H9 (cell line): ENCODE data around the gene GNAS. TPM values are rescaled to one million over a fixed set of nuclear protein-coding genes. Genes with fewer than 3 reads are reported as not detected.

Experiments used
- DNase-seq: peaks from one replicate; pipeline ENCODE4 v3.0.0-alpha.2; 2017
- H2AFZ ChIP-seq: one replicate; pipeline ENCODE4 v1.6.1; 2013; ENCODE audit warnings: mild to moderate bottlenecking, low read length, control low read depth, moderate library complexity
- H2AK5ac ChIP-seq: 2 replicates; pipeline ENCODE4 v1.6.1; 2013; ENCODE audit warnings: low read length, control low read depth, mixed read lengths; ENCODE audit not compliant: insufficient read length
- H2BK120ac ChIP-seq: one replicate; pipeline ENCODE4 v1.6.1; 2013; ENCODE audit warnings: low read depth, mild to moderate bottlenecking, low read length, control low read depth, inconsistent platforms; ENCODE audit not compliant: poor library complexity, severe bottlenecking
- H2BK12ac ChIP-seq: 2 replicates; pipeline ENCODE4 v1.6.1; 2013; ENCODE audit warnings: low read length, control low read depth, mixed read lengths, low read depth; ENCODE audit not compliant: insufficient read length
- H2BK15ac ChIP-seq: 2 replicates; pipeline ENCODE4 v1.6.1; 2013; ENCODE audit warnings: low read depth, low read length, control low read depth
- H2BK20ac ChIP-seq: one replicate; pipeline ENCODE4 v1.6.1; 2013; ENCODE audit warnings: low read depth, mild to moderate bottlenecking, low read length, control low read depth, inconsistent platforms; ENCODE audit not compliant: poor library complexity, severe bottlenecking
- H2BK5ac ChIP-seq: 2 replicates; pipeline ENCODE4 v1.6.1; 2013; ENCODE audit warnings: low read length, control low read depth, mixed read lengths; ENCODE audit not compliant: insufficient read length
- H3K14ac ChIP-seq: 2 replicates; pipeline ENCODE4 v1.6.1; 2013; ENCODE audit warnings: low read length, control low read depth; ENCODE audit not compliant: insufficient read depth
- H3K18ac ChIP-seq: 2 replicates; pipeline ENCODE4 v1.6.1; 2013; ENCODE audit warnings: low read depth, mild to moderate bottlenecking, mixed read lengths, low read length, control low read depth; ENCODE audit not compliant: insufficient read length
- H3K23ac ChIP-seq: 2 replicates; pipeline ENCODE4 v1.6.1; 2013; ENCODE audit warnings: low read length, control low read depth, mixed read lengths, low read depth; ENCODE audit not compliant: insufficient read length
- H3K23me2 ChIP-seq: 2 replicates; pipeline ENCODE4 v1.6.1; 2013; ENCODE audit warnings: low read depth, mild to moderate bottlenecking, mixed read lengths, low read length, control low read depth; ENCODE audit not compliant: insufficient read length, poor library complexity, severe bottlenecking
- H3K27ac ChIP-seq: 2 replicates; pipeline ENCODE4 v1.5.1; 2013; ENCODE audit warnings: low read length, control low read depth, mixed read lengths, low read depth; ENCODE audit not compliant: insufficient read length
- H3K27me3 ChIP-seq: 2 replicates; pipeline ENCODE4 v1.6.1; 2013; ENCODE audit warnings: low read length, control low read depth, inconsistent platforms; ENCODE audit not compliant: insufficient read depth
- H3K4ac ChIP-seq: 2 replicates; pipeline ENCODE4 v1.6.1; 2013; ENCODE audit warnings: low read depth, mild to moderate bottlenecking, control low read depth, inconsistent platforms, low read length, moderate library complexity
- H3K4me1 ChIP-seq: 2 replicates; pipeline ENCODE4 v1.6.1; 2013; ENCODE audit warnings: low read length, control low read depth, inconsistent platforms; ENCODE audit not compliant: insufficient read depth
- H3K4me2 ChIP-seq: 2 replicates; pipeline ENCODE4 v1.6.1; 2013; ENCODE audit warnings: low read length, control low read depth, mixed read lengths; ENCODE audit not compliant: insufficient read length, insufficient read depth
- H3K56ac ChIP-seq: 2 replicates; pipeline ENCODE4 v1.6.1; 2013; ENCODE audit warnings: low read depth, mild to moderate bottlenecking, mixed read lengths, low read length, control low read depth; ENCODE audit not compliant: insufficient read length
- H3K79me1 ChIP-seq: 2 replicates; pipeline ENCODE4 v1.6.1; 2013; ENCODE audit warnings: low read depth, mild to moderate bottlenecking, moderate library complexity, low read length, control low read depth, inconsistent platforms; ENCODE audit not compliant: insufficient read depth, poor library complexity, severe bottlenecking
- H3K79me2 ChIP-seq: 2 replicates; pipeline ENCODE4 v1.6.1; 2013; ENCODE audit warnings: low read length, control low read depth, inconsistent platforms; ENCODE audit not compliant: insufficient read depth
- H3K9ac ChIP-seq: 2 replicates; pipeline ENCODE4 v1.6.1; 2013; ENCODE audit warnings: low read length, control low read depth, mixed read lengths; ENCODE audit not compliant: insufficient read length; ENCODE audit errors: extremely low read depth
- H3K9me3 ChIP-seq: one replicate; pipeline ENCODE4 v1.6.1; 2013; ENCODE audit warnings: low read depth, low read length, inconsistent platforms; ENCODE audit not compliant: control insufficient read depth
- H3T11ph ChIP-seq: one replicate; pipeline ENCODE4 v1.6.1; 2013; ENCODE audit warnings: mild to moderate bottlenecking, low read length, control low read depth, inconsistent platforms
- H4K20me1 ChIP-seq: one replicate; pipeline ENCODE4 v1.6.1; 2013; ENCODE audit not compliant: control insufficient read depth, insufficient read length, insufficient read depth
- H4K5ac ChIP-seq: 2 replicates; pipeline ENCODE4 v1.6.1; 2013; ENCODE audit warnings: low read depth, mild to moderate bottlenecking, mixed read lengths, low read length, control low read depth; ENCODE audit not compliant: insufficient read length
- H4K8ac ChIP-seq: replicated peaks from 2 replicates; pipeline ENCODE4 v1.6.1; 2013; ENCODE audit warnings: low read length, control low read depth, mixed read lengths, low read depth; ENCODE audit not compliant: insufficient read length
- H4K91ac ChIP-seq: 2 replicates; pipeline ENCODE4 v1.6.1; 2013; ENCODE audit warnings: low read depth, mild to moderate bottlenecking, moderate library complexity, mixed read lengths, low read length, control low read depth; ENCODE audit not compliant: insufficient read length
- H3K27ac Mint-ChIP-seq, 3 experiments: 2 replicates in 2 of 3; 3 replicates in 1 of 3; pipeline ENCODE4 v1.8.0; 2020 to 2021; ENCODE audit warnings: mixed read lengths in 3 of 3, mild to moderate bottlenecking in 1 of 3, moderate library complexity in 1 of 3
- H3K27me3 Mint-ChIP-seq: 2 replicates; pipeline ENCODE4 v1.8.0; 2021; ENCODE audit warnings: low read depth, mild to moderate bottlenecking, moderate library complexity, mixed read lengths
- H3K36me3 Mint-ChIP-seq, 3 experiments: 2 replicates in 2 of 3; 3 replicates in 1 of 3; pipeline ENCODE4 v1.8.0; 2020 to 2021; ENCODE audit warnings: low read depth in 3 of 3, mixed read lengths in 3 of 3; ENCODE audit not compliant: insufficient read depth in 1 of 3
- H3K4me1 Mint-ChIP-seq, 2 experiments: 2 replicates each; pipeline ENCODE4 v1.8.0; 2020; ENCODE audit warnings: mixed read lengths in 2 of 2
- H3K4me3 Mint-ChIP-seq, 2 experiments: 2 replicates in 1 of 2; 3 replicates in 1 of 2; pipeline ENCODE4 v1.8.0; 2020 to 2021; ENCODE audit warnings: mild to moderate bottlenecking in 2 of 2, mixed read lengths in 2 of 2, moderate library complexity in 1 of 2
- H3K9me3 Mint-ChIP-seq, 2 experiments: 2 replicates in 1 of 2; 3 replicates in 1 of 2; pipeline ENCODE4 v1.8.0; 2020; ENCODE audit warnings: mild to moderate bottlenecking in 2 of 2, mixed read lengths in 2 of 2, moderate library complexity in 1 of 2
- CTCF ChIP-seq: fragments of 200-600 bp; sonication (generic); conservative IDR thresholded peaks from 3 replicates; pipeline ENCODE4 v1.8.0; 2021; ENCODE audit warnings: antibody characterized with exemption, mild to moderate bottlenecking
- WGBS: extraction: QIAGEN DNeasy Blood & Tissue Kit; methylation state at CpG from one replicate; pipeline ENCODE4 v1.1.7; 2013; ENCODE audit warnings: missing lambda C conversion rate, low lambda C conversion rate, mixed read lengths; ENCODE audit not compliant: insufficient read length; ENCODE audit errors: extremely low coverage; 5-methylcytosine and 5-hydroxymethylcytosine counted together
- total RNA-seq: library from RNA; stranded (reverse); gene quantifications from 2 replicates; pipeline ENCODE4 v1.2.1, GENCODE V29; 2021

The GNAS gene
- total RNA-seq, 1 experiment from 2014 or later: 920 TPM

DNA sequence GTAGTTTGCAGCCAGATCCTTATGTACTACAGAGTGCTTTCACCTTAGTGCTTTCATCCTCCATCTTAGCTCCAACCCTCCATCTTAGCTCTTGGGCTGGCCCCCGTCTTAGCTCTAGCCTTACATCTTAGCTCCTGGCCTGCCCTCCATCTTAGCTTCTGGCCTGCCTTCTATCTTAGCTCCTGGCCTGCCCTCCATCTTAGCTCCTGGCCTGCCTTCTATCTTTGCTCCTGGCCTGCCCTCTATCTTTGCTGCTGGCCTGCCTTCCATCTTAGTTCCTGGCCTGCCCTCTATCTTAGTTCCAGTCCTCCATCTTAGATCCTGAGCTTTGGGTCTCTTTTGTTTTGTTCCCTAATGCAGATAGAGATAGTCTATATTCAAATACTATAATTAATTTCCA, 22.0 kb downstream of the GNAS start:
- WGBS: no CpG with 5 or more reads among the region's 1 CpG
- H4K8ac ChIP-seq: no peak overlapping the region
- no peak overlapping the region for H3K14ac ChIP-seq
- H4K91ac ChIP-seq: no peak overlapping the region
- H3K18ac ChIP-seq: no peak overlapping the region
- Mint-ChIP-seq H3K27ac (no peak overlapping the region), H3K36me3 (peaks cover 4 to 7% (median 5%) of the 10 kb centered on the region in 3 experiments; a peak in 5 of 7 replicates), H3K27me3 (no peaks in the 10 kb centered on the region; the same call in 1 of the 2 replicates), H3K9me3 (peaks cover 2 to 3% of the 10 kb centered on the region in 2 experiments; a peak in 3 of 5 replicates), H3K4me3 (no peak overlapping the region), H3K4me1 (peaks cover 56 to 63% of the 10 kb centered on the region in 2 experiments)
- peaks cover 2% of the 10 kb centered on the region; the same call in 1 of the 2 replicates for H3K4me1 ChIP-seq
- H2AK5ac ChIP-seq: no peak overlapping the region
- H2AFZ ChIP-seq: no peak overlapping the region
- H3K9ac ChIP-seq: no peak overlapping the region
- no peak overlapping the region for H3K4ac ChIP-seq
- no peaks in the 10 kb centered on the region for H3K79me2 ChIP-seq
- no peak overlapping the region for H3K23ac ChIP-seq
- H3K9me3 ChIP-seq: no peaks in the 10 kb centered on the region
- no peak for TF ChIP-seq CTCF
- no peak overlapping the region for H4K5ac ChIP-seq
- H3K79me1 ChIP-seq: no peaks in the 10 kb centered on the region
- H2BK120ac ChIP-seq: no peak overlapping the region
- no peak overlapping the region for H3K27ac ChIP-seq
- DNase-seq: no peak
- no peak overlapping the region for H2BK12ac ChIP-seq
- H3K27me3 ChIP-seq: no peaks in the 10 kb centered on the region
- no peak overlapping the region for H3T11ph ChIP-seq
- no peak overlapping the region for H3K4me2 ChIP-seq
- no peaks in the 10 kb centered on the region for H3K23me2 ChIP-seq
- H4K20me1 ChIP-seq: no peaks in the 10 kb centered on the region
- H3K56ac ChIP-seq: no peak overlapping the region
- H2BK20ac ChIP-seq: no peak overlapping the region
- H2BK15ac ChIP-seq: no peak overlapping the region
- H2BK5ac ChIP-seq: no peak overlapping the region
